ENCODE results near the gene PDE11A.
"Not testable (repeated sequence)": the region's sequence is repeated elsewhere in the genome, so short reads cannot be mapped to it uniquely, and the experiment has no call there.

Gene PDE11A

DNA sequence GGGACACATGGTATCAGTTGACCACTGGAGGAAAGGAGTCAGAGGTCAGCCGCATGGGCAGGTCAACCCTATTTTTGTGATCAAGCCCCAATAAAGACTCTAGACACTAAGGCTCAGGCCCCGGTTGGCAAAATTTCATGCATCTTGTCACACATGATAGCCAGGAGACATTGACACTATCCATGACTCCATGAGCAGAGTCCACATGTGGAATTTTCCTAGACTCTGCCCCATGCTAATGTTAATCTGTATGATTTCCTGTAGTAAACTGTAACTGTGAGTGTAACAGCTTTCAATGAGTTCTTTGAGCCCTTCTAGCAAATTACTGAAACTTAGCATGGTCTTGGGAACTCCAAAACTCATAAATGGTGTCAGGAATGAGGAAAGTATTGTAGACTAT, 192.3 kb downstream of the PDE11A start:
- DNase-seq = no peak

DNA sequence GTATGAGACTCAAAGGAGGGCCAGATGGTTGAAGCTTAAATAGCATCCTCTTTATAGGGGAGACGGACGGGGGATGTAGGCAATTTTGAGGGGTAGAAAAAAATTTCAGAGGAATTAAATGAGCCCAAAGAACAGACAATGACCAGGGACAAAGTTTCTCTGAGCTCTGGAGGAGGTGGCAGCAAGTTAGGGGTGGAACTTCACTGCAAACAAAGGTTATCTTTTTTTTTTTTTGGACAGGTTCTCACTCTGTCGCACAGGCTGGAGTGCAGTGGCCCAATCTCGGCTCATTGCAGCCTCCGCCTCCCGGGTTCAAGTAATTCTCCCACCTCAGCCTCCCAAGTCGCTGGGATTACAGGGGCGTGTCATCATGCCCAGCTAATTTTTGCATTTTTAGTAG, 195.6 kb downstream of the PDE11A start:
- DNase-seq = no peak

DNA sequence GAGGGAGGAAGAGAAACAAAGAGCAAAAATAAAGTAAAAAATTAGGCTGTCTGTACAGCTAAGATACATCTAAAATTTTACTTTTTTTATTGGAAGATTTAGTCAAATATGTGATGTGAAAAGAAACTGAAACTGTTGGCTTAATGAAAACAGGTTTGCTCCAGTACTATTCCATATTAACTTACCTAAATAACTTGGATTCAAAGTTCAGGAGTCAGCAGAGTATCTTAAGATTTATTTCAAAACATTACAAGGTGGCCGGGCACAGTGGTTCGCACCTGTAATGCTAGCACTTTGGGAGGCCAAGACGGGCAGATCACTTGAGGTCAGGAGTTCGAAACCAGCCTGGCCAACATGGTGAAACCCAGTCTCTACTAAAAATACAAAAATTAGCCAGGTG, 197.9 kb downstream of the PDE11A start:
- no peak for DNase-seq

DNA sequence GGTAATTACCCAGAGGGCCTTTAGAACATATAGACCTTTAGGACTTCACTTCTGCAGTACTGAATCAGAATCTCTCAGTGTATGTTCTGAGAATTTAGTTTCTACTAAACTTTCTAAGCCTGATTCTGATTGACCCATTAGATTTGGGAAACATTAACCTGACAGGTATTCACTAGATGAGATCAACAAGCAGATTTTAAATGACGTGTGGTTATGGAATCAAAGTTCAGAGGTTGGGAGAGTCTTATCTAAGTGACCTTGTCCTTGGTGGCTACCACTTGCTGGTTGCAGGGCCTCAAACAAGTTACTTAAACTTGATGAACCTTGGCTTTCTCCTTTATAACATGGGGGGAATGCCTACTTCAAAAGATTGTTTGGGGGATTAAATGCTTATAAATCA, 198.7 kb downstream of the PDE11A start:
- no peak for DNase-seq

DNA sequence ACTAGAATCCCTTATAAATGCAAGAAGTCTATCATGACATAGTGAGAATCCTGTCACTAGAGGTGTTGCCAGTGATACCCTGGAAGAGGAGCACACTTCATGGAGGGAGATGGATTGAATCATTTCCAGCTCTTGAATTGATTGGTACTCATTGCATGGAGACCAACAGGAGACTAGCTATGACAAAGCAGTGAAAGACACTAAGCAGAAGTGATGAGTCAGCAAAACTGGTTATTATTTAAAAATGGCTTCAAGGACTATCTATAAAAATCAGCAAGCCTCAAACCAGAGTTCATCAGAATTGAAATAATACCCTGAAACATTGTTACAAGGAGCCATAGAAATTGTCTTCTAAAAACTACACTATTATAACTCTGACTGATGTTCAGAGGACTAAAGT, 200.3 kb downstream of the PDE11A start:
- no peak for DNase-seq

DNA sequence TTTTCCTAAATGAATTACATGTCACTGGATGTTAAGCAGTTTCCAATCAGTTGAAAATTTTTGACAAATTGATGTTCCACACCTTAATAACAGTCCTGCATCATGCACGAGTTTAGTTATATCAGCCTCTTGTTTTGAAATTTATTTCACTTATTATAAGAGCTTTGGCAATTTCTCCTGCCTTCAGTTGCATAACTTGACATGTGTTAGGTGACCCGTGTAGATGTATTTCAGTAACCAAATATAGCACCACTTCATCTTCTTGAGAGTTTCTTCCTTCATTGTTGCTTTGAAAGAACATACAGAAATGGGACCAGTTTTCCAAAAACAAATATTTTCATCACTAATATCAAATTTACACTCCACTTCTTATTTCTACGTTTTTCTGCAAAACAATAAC, 202.7 kb downstream of the PDE11A start:
- no peak for DNase-seq

DNA sequence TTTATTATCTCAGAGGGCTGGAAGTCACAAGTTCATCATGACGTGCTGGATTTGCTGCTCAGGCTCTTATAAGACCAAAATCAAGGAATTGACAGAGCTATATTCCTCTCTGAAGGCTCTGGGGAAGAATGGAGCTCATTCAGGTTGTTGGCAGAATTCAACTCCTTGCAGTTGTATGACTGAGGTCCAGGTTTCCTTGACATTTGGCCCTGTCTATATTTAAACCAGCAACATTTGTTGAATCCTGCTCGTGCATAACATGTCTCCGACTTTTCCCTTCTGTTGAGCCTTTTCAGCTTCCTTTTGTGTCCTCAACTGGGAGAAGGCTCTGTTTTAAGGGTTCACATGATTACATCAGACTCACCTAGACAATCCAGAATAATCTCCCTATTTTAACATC, 203.4 kb downstream of the PDE11A start:
- no peak for DNase-seq

DNA sequence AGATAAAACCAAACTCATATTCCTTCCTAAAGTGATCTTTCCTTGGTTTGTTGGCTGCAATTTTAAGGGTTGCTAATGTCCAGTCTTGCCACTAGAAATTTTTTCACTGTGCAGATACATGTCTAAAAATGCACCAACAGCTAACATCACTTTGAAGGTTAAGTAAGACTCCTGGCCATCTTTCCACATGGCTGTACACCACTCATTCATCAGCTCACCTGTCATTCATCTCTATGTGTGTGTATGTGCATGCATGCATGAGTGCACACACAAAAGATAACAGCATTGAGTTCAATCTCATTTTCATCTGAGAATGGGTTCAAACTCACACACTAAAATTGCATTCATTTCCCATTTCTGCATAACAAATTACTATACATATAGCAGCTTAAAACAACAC, 203.8 kb downstream of the PDE11A start:
- DNase-seq = no peak

DNA sequence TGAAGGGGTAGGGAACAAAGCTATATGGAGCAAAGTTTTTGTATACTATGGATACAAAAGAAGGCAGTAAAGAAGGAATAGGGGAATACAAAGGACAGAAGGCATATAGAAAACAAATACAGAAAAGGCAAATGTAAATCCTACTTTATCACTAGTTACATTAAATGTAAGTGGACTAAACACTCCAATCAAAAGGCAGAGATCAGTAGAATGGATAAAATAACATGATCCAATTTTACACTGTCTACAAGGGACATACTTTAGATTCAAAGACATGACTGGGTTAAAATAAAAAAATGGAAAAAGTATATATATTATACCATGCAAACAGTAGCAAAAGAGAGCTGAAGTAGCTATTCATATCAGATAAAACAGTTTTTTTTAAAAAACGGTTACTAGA, 215.0 kb downstream of the PDE11A start:
- no peak for DNase-seq

DNA sequence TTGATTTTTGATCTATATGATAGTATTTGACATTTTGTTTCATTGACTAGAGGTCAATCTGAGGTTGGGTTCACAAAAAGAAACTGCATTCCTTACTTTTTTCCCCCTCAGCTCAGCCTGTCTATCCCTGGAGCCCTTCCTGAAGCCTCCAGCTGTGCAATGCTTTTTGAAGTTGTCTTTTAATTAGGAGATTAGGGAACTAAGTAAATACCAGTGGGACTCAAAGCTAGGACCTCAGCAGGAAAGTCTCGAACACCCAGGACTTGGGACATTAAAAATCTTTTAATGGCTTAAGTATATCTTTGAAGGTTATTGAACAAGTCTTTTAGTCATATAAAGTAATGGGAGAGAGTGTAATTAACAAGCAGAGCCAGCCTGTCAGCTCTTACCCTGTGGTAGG, 220.2 kb downstream of the PDE11A start:
- DNase-seq = no peak

DNA sequence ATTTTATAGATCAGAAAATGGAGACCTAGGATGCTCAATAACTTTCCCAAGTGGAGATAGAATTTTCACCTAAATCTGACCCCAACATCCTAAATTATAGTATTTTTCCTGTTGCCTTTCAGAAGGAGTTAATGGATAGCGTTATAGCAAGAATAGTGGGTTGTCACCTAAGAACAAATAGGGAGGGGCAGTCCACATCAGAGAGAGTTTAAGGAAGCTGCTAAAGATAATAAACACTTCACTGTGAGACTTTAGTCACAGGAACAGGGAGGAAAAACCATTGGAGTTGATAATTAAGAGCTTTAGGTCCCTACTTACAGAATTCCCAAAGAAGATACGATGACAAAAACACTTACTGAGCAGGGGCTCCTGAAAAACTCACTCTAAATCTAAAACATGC, 229.4 kb downstream of the PDE11A start:
- no peak for DNase-seq

DNA sequence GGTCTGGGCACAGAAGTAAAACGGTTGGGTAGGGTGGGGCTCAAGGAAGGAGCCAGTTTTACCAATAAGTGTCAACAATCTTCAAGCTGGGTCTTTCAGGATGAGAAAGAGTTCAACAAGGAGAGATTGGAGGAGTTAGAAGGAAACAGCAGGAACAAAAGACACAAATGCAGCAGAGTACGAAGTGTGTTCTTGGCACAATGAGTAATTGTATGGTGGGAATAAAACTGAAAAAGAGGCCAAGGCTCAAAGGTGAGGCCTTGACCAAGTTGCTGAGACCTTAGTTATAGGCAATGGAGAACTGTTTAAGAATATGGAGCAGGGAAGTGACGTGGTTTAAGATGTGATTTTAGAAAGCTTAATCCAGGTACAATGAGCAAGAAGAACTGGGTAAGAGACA, 230.3 kb downstream of the PDE11A start:
- DNase-seq = no peak

DNA sequence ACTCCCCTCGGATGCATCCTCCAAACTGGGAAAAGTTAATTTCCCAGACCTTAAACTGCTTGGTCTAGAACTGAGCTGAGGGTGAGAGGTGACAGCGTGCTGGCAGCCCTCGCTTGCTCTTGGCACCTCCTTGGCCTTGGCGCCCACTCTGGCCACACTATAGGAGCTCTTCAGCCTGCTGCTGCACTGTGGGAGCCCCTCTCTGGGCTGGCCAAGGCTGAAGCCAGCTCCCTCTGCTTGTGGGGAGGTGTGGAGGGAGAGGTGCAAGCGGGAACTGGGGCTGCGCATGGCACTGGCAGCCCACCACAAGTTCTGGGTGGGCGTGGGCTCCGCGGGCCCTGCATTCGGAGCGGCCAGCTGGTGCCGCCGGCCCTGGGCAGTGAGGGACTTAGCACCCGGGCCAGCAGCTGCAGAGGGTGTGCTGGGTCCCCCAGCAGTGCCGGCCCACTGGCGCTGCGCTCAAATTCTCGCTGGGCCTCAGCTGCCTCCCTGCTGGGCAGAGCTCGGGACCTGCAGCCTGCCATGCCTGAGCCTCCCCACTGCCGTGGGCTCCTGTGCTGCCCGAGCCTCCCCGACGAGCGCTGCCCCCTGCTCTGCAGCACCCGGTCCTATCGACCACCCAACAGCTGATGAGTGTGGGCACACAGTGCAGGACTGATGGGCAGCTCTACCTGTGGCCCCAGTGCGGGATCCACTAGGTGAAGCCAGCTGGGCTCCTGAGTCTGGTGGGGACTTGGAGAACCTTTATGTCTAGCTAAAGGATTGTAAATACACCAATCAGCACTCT, 237.0 kb downstream of the PDE11A start:
- not testable (repeated sequence) for DNase-seq

DNA sequence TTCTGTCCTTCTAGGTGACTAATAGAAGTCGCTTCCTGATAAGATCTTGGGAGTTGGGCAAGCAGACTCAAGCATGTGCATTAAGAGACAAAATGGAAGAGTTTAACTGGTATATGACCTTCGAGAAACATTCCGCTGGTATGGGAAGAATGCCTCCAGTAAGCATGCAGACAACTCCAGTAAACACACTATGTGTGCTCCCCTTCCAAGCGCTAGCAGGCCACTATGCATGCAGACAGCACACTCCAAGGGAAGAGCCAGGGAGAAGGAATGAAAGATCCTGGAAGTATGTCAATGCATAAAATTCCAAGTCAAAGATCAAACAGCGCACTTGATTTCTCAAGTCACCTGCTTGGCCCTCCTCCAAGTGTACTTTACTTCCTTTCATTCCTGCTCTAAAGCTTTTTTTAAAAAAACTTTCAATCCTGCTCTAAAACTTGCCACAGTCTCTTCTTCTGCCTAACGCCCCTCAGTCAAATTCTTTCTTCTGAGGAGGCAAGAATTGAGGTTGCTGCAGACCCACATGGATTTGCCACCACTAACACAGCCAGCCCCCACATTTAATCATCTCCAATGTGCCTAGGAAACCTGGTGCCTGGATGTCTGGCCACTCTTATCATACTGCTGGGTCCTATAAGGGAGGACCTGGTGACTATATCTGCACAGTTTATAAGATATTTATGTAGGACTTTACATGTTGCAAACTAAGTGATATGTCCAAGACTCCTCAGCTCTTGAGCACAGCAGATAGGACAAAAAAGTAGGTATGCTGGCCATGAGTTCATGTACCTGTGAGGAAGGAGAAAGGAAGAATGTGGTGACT, 239.8 kb downstream of the PDE11A start:
- DNase-seq = no peak

DNA sequence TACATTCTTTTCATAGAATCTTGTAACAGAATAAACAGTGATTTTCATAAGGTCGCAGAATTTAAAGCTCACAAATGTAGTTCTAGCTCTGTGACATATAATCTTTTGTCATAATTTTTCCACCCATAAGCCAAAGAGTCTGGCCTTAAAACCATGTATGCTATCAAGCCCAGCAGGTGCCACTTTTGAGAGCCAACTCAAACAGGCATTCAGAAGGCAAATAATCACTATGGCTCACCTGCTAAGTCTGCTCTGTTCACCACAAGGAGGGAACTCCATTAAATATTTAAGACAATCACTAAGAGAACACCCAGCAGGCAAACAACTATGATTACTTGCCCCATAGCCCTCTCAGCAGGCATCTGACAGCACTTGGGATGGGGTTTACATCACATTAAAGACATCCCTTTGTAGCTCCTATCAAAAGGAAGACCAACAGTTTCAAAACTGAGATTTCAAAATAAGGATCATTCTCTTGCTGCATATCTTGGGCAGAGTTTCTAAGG, 241.6 kb downstream of the PDE11A start:
- DNase-seq = peak; percentile 79 to 93

DNA sequence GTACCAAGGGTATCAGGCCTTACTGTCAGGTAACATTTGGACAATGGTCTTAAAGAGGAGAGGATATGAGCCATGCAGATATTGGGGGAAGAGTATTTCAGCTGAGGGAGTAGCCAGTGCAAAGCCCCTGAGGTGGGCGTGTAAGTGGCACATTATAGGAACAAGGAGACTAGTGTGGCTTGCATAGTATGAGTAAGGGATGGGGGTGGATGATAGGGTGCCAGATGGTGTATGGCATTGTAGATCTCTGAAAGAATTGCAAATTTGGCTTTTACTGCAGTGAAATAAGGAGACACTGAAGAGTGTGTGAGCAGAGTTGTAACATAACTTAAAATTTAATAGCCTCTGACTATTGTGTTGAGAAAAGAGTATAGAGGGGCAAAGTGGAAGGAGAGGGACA, 244.0 kb downstream of the PDE11A start:
- DNase-seq = no peak

DNA sequence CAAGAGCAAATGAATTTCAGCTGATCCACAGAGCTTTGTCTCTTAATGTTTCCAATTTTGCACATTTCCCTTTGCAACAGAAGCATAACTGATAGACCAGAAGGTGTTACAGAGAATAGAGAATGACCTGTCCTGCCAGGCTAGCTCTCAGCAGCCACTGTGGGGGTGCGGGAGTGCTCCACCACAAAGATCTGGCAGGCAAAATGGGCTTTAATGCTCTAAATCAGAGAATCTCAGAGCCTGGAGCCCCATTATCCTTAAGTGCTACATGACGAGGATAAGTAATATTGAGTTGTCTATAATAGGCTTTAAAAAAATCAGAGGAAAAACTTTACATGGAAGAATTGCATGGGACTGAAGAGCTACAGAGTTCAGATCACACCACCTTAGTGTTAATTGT, 245.7 kb downstream of the PDE11A start:
- DNase-seq = no peak

DNA sequence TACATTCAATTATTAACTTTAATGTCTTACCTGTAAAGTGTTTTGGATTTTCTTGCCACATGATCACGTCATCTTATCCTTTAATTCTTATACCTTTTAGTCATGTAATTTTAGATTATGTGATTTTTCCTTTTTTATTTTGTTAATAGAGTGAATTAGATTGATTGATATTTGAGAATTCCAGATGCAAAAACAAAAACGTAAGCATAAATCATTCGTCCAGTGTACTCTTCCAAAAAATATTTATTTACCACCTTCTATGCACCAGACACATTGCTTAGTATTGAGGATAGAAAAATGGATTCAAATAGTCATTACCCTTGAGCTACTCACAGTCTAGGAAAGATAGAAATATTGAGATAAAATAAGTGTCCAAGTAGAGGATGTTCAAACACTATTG, 249.6 kb downstream of the PDE11A start:
- DNase-seq = no peak

DNA sequence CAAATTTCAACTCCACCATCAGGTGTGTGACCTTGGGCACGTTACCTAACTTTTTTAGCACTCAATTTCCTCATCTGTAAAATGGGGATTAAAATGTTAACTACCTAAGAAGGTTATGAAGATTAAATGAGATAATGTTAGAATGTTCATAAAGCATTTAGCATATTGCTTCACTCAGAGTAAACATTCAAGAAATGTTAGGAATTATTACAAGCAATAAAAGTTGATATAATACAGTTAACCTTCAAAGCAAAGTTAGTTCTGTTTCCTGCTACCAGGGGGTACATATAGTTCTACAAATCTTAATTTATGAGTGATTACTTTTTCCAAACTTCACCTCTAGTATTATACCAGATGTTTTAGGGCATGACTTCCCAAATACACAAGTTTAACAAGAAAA, 254.2 kb downstream of the PDE11A start:
- DNase-seq = no peak

DNA sequence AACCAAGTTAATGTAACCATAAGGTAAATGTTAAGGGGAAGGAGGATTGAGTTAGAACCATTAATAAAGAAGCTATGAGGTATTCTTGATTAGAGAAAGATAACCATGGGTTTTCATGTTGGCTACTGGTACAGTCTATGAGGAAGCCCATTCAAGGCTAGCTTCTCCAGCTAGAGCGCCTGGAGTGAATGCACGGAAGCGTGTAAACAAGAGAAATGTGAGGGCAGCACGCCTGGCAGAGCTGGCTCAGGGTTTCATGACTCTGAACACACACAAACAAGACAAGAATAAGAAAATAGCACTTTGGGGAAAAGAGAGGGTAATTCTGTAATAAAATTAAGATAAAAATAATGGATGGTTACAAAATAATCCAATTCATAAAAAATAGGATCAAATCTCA, 255.3 kb downstream of the PDE11A start:
- DNase-seq = peak; percentile 16 to 48

DNA sequence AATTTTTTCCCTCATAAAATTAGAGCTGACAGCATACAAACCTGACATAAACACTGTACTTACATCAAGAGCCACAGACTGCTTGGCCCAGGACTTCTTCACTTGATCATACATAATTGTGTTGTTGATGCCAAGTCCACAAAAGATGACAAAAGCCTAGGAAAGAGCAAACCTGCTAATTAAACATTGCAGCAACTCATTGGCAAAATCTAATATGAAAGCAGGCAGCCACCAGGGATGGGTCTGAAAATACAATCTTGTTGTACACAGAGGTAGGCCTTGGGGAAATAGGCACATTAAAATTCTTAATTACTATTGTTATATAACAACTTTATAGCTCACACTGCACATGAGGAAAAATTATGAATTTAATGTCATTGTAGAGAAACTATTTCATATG, 255.8 kb downstream of the PDE11A start:
- DNase-seq = peak in 1 of 2 experiments; percentile 54

DNA sequence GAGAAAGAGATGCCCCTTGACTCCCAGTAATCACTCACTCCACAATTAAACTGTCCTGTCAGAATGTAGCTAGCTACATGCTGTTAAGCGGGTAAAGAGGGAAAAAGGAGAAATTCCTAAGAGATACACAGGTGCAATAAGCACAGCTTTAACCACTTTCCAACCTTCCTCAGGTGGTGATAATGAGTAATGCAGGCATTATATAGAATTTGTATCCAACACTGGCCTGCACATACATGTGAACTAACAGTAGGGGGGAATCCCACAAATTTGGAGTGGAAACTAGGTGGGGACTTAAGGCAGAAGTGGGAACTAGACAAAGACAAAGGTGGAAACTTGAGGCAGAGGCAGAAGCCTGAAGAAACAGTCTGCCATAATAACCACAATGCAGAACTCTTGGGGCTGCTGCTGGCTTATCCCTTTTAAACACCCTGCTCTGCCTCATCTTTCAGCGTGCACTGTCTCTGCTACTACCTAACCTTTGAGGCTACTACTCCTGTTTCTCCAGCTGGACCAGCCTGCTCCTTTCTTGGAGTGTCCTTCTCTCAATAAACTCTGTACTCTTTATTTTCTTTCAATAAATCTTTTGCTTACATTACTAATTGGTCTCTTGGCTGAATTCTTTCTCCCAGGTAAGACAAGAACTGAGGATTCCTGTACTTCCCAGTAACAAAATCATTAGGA, 259.7 kb downstream of the PDE11A start:
- DNase-seq = no peak

DNA sequence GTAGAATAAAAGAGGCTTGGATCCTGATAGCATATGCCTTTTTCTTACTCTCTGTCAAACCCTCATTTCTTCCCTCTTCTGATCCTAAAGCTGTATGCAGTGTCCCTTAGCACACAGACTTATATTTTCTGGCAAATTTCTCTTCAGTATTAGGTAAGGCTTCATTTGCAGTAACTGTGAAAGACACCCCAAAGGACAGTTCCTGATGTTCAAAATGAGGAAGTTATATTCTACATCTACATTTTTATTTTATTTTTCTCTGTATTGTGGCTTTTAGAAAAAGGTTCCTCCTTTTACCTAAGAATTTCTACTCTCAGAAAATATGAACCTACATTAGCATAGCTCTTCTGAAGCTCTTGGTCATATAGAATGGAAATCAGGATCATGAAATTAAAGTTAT, 261.7 kb downstream of the PDE11A start:
- DNase-seq = no peak
